ENCODE results near the gene C16orf46.
A peak's percentile ranks its signal among the peaks of the same experiment; 100 is the strongest.
"Not testable (repeated sequence)": the region's sequence is repeated elsewhere in the genome, so short reads cannot be mapped to it uniquely, and the experiment has no call there.

The C16orf46 gene, protein sequence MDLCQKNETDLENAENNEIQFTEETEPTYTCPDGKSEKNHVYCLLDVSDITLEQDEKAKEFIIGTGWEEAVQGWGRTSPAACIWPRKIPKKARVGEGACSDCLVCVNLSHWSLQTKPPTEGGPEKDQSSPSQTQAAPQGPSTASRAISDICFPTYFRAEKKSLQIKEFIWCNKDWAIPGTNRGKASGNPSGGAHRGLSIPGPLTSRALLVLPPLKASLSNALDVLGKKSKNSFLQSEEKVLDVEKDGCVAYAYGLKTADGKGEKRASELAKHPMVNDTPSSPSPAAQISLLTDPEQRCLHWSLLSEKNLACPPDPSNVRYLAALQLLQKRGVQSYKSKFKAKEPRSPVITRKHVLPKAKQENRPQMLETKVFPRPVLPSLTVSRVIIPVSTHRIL

DNA sequence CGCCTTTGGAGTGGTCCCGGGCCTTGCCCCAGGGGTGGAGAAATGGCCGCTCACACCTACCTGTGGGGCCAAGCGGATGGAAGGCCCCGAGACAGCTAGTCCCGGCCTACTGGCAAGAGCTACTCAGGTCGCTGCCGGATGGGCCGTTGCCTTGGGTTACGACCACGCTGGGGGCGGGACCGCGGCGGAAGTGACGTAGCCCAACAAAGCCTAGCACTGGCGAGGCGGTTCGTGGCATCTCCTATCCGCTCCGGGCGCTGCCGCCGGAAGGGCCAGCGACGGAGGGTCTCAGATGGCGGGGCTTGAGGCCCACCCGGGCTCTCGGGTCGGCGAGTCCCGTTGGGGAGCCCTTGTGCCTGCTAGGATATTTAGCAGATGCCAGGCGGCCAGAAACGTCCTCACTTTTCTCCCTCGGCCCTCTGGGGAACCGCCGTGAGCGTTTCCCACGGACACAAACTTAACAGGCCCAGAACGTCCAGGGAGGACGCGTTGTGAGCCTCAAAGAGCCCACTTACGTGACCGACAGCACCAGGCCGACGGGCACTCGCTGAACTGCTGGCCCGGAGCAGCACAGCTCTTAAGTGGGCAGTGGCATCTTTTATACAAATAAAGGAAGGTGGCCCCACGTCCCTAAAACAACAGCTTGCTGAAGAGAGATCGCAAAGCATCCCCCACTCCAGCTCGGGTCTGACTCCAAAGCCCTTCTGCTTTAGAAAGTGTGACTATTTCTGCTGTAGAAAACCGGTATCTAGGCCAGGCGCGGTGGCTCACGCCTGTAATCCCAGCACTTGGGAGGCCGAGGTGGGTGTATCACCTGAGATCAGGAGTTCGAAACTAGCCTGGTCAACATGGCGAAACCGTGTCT is at the start of gene C16orf46:
Gene C16orf46 (minus strand): TSS at position 163 of the 865 bp plus-strand sequence. CDS start 13,283 bp downstream, outside the sequence.
- peak; percentile 92 to 100 (median 98) for DNase-seq

DNA sequence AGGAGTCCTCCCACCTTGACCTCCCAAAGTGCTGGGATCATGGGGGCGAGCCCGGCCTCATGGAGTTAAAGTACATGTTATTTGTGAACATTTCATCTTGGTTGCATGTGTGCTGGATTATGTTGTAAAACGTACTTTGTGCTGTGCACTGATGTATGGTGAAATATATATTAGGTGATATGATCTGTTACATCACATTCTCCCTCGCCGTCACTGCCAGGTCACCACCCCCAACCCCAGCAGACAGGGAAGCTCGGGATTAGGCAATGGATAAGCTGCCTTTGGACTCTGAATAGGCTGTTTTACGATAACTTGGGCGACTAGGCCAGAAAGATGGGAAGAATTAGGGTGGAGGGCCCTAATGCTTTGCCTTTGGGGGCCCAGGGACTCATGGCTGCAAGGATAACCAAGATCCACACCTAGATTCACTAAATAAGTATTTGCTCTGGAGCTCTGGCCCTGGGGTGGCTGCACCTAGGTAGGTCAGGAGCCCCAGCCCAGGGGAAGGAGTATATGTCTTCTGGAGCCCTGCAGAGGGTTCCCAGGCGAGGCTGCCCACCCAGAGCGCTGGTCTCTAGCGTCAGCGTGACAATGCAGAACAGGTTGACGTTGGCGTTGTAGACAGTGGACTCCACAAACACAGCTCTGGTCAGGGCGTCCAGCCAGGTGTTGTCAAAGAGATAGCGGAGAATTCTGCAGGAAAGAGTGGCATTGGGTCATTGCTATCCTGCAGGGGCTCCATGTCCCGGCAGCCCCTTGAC is 46.2 kb upstream of the C16orf46 start:
- DNase-seq: no peak

DNA sequence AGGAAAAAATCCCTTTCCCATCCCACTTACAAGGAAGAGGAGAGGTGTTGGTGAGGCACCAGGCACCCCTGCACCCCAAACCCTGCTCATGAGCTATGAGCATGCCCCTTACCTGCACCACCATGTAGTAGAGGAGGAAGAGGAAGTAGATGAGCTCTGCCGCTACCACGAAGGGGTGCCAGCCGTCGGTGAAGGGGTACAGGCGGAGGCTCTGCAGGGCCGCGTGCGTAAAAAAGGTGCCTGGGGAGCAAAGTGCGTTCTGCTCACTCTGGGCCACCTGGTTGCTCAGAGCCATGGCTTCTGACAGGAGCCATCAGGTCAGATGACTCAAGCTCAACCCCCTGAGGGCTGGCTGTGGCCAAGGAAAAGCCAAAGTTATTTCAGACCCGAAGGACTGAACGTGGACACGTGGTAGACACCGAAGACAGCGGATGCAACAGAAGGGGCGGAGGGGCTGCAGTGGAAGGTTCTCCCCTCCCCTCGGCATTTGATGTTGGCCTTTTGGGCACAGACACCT is 44.5 kb upstream of the C16orf46 start:
- DNase-seq: no peak

DNA sequence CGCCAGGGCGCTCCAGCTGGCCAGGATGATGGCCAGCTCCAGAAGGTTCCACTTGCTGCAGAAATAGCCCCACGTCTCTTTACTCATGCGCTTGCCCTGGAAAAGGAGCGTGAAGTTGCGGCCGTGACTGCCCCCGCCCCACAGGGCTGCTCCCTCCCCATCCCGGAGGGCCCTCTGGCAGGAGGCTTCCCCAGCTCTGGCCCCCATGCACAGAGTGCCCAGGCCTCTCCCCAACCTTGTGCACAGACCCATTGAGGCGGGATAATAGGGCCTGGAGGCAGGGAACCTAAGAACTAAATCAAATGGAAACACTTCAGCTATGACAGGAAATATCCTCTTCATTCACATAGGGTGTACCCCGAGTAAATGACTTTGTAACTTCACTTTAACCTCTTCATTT is 40.4 kb upstream of the C16orf46 start:
- no peak for DNase-seq

DNA sequence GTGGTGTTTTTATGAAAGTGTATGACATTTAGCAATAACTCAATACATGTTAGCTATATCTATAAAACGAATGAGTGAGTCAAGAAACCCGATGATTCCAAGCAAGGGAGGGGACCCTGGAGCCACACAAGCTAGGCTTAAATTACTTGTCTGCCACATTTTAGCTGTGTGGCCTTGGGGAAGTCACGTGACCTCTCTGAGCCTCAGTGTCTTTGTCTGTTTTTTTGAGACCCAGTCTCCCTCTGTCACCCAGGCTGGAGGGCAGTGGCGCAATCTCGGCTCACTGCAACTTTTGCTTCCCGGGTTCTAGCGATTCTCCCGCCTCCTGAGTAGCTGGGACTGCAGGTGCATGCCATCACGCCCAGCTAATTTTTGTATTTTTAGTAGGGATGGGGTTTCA is 39.2 kb upstream of the C16orf46 start:
- DNase-seq: no peak

DNA sequence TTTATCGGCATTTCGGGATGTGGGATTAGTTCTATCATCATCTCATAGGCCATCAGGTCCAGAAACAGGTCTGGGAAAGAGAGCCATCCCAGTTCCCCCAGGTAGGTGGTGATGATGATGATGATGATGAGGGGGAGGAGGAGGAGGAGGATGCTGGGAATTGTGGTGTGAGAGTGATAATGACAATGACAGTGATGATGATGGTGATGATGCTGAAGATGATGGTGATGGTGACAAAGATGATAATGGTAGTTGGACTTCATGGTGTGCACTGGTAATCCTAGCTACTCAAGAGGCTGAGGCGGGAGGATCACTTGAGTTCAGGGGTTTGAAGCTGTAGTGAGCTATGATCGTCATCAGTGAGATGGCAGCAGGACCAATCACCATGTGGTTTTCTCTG is 35.4 kb upstream of the C16orf46 start:
- no peak for DNase-seq

DNA sequence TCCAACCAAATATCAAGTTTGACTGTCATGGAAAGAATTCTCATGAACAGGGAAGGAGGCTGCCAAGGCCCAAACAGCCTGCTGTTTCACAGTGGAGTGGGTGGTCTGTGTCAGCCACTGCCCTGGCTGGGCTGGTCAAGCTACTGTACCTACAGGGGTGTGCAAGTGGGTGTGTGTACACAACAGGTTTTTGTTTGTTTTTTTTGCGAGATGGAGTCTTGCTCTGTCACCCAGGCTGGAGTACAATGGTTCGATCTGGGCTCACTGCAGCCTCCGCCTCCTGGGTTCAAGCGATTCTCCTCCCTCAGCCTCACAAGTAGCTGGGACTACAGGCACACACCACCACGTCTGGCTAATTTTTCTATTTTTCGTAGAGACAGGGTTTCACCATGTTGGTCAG is 32.2 kb upstream of the C16orf46 start:
- DNase-seq: not testable (repeated sequence)

DNA sequence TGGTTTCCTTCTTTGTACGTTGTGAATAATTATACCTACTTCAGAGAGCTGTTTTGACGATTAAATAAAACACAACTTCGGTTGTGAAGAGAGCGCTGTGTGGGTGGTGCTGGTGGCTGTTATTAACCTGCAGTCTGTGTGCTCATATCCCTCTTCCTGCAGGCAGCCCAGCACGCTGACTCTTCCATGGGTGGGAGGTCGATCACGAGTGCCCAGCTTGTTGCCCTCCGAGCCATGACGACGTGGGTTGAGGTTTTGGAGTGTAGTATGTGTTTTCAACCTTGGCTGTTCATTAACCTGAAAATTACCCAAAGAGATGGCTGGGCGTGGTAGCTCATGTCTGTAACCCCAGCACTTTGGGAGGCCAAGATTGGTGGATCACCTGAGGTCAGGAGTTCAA is 30.5 kb upstream of the C16orf46 start:
- DNase-seq: no peak

DNA sequence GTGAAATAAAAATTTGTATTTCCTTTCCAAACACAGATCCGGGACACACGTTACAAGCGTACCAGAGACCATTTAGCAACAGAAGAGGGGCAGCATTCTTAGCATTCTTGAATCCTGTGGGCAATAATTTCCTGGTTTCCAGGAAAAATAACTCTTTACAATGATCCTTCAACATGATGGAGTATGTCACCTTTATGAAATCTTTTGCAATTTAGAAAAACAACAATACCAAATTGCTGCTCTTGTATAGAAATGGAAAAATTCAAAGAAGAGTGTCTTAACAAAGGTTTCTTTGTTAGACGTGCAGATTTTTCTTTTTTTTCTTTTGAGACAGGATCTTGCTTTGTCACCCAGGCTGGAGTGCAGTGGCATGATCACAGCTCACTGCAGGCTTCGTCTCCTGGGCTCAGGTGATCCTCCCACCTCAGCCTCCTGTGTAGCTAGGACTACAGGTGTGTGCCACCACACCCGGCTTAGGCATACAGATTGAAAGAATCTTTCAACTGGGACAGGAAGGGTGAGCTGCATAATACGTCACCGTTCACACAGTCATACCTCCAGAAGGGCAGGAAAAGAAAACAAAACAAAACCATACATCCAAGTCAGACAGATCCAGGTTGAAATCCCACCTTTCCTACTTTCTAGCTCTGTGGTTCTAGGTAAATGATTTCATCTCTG is 29.9 kb upstream of the C16orf46 start:
- no peak for DNase-seq

DNA sequence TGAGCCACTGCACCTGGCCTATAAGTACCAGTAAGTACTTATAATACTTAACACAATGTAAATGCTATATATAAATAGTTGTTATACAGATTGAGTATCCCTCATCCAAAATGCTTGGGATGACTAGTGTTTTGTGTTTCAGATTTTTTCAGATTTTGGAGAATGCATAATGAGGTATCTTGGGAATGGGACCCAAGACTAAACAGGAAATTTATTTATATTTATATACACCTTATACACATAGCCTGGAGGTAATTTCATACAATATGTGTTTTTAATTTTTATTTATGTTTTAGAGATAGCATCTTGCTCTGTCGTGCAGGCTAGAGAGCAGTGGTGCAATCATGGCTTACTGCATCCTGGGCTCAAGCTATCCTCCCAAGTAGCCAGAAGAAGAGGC is 28.9 kb upstream of the C16orf46 start:
- no peak for DNase-seq

DNA sequence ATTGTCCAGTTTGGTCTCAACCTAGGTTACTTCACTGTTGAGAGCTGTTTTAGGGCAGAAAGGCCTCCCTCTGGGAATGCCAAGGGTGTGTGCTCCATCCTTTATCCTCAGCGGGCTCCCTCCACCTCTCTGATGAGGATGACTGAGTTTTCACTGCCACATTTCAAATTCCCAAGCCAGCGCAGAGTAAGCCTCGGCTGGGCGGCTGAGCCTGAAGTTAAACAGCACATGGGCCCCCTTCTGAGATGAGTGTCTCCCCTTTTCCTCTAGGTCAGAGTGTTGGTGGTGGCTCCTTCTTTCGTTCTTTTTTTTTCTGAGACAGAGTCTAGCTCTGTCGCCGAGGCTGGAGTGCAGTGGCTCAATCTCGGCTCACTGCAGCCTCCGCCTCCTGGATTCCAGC is 24.7 kb upstream of the C16orf46 start:
- no peak for DNase-seq

DNA sequence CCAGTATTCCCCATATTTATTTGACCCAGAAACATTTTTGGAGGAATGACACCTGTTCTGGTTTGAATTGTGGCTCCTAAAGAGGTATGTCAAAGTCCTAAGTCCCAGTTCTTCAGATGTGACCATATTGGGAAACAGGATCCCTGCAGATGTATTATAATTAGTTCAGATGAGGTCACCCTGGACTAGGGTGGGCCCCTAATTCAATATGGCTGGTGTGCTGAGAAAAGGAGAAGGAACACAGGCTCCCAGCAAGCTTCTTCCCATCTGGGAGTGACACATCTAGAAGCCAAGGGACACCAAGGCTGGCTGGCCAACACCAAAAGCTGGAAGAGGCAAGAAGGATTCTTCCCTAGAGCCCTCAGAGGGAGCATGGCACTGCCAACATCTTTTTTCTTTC is 22.9 kb upstream of the C16orf46 start:
- DNase-seq: no peak

DNA sequence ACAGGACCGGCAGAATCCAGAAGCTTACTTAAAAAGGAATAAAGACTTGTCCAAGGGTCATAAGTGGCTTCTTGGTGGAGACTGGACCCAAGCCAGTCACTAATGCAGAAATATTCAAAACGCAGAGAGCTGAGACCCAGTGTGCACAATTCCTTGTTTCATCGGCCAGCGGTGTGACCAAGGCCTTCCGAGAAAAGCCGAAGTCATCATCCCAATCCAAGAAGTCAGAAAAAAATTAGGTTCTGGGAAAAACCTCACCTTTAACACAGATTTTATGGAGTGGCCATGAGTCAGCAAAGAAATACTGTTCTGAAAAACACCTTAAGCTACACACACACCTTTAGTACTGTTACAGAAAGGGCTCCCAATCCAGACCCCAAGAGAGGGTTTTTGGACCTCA is 20.2 kb upstream of the C16orf46 start:
- DNase-seq: no peak

DNA sequence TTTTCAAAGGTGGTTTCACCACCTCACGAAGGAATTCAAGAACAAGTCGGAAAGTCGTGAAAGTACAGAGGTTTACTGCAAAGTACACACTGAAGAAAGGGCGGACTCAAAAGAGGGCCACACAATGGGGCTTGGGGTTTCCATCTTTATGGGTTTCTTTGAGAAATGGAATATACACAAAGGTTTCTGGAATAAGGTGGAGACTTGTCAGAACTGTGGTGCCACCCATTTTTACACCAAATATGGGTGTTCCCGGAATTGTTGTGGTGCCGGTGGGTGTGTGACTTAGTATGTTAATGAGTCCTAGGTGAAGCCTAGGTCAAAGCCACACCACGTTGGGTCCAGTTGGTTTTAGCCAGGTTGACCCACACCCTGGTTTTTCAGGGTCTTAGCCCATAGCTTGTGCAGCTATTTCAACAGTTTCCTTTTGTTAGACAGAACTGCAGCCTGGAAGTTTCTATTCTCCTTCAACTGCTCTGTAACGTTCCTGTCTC is 19.7 kb upstream of the C16orf46 start:
- DNase-seq: no peak

DNA sequence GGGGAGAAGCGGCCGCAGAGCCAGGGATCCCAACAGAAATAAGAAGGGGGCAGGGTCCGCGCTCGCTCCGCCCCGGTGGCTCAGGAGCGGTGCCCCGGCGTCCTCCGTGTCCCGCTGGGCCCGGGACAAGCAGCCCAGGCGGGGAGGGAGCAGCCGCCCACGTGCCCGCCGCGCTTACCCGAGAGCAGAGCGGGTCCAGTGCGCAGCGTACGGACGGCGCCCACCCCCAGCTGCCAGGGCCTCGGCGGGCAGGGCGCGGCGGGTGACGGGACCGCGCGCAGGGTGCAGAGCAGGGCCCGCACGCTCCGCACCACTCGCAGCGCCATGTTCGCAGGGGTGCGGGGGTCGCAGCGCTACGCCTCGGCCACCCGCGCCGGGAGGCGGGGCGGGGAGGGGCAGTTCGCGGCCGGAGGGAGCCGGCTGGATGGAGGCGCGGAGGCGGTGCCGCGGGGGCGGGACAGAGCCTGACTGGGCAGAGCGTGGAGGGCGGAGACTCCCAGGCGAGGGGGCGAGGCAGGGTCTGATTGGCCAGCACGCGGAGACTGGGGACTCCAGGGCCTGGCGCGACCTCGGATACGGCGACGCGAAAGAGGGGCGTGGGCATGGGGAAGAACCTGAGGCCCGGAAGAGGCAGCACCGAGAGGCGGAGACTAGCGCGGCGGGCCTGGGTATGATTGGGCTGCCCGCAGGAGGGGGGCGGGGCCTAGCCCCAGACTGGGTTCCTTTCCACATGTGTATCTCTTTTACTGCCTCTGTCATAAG is 19.1 kb upstream of the C16orf46 start, which contains the start of gene GCSH:
Gene GCSH (minus strand): TSS at position 443 of the 762 bp plus-strand sequence. CDS start 117 bp downstream, at position 326.
- DNase-seq: peak; percentile 96 to 98 (median 98)

DNA sequence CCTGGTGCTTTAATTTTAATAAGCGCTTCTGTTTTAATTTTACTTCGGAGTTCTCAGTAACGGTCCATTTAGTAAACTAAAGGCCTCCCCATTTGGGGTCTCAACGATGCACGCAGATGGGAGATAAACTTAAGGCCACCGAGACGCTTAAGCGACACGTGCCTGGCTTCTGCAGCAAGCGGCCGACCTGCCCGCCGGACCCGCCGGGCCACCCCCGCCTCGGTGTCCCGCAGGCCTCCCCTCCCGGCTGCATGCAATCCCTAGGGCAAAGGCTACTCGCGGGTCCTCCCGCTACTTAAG is 18.6 kb upstream of the C16orf46 start:
- no peak for DNase-seq

DNA sequence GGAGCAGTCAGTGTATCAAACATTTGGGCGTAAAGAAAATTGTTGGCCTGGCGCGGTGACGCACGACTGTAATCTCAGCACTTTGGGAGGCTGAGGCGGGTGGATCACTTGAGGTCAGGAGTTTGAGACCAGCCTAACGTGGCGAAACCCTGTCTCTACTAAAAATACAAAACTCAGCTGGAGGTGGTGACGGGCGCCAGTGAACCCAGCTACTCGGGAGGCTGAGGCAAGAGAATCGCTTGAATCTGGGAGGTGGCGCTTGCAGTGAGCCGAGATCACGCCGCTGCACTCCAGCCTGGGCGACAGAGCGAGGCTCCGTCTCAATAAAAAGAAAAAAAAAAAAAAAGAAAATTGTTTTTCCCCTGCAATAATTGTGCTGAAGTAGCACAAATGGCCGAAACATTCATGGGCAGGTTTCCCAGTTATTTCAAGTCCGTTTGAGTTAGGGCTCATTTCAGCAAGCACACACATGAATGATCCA is 17.8 kb upstream of the C16orf46 start:
- no peak for DNase-seq

DNA sequence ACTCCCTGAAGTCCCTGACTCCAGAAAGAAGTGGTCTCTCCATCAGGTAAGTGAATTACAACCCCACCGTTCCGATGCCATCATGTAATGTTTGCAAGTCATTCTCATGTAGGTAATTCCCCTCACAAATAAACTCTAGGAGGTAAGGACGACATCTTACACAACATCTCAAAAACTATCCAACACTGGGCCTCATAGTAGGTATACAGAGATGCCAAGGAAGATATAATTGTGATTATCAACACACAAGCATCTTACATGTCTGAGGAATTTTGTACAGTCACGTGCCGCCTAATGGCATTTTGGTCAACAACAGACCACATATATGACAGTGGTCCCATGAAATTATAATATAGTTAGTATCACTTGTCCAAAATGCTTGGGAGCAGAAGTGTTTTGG is 11.8 kb upstream of the C16orf46 start:
- no peak for DNase-seq

DNA sequence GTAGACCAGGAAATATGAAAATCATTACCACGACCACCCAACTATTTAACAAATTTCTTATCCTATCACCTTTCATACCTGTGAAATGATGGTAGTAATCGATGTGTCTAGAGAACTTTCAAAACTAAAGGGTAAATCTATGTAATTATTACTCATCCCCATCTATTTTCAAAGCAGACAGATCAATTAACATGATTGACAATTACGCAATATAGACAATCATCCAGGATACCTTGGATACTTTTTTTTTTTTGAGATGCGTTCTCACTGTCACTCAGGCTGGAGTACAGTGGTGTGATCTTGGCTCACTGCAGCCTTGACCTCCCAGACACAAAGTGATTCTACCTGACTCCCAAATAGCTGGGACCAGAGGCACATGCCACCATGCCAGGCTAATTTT is 4.0 kb upstream of the C16orf46 start:
- DNase-seq: no peak

DNA sequence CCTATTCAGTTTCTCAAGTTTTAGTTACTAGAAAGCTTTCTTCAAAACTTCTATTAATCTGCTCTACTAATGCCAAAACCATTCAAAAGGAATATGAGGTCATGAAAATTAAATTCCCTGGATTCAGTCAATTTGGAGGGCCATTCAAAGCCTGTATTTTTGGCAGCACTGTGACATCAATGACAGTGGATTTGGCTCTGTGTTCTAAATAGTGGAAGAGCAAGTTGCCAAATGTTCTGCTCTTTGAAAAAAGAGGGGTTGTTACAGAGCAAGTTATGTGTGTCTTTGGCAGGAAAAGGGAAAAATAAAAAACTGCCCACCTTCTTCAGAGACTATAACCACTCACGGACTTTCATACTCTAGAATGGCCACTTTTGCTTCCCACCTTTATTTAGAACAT is 3.2 kb upstream of the C16orf46 start:
- no peak for DNase-seq

DNA sequence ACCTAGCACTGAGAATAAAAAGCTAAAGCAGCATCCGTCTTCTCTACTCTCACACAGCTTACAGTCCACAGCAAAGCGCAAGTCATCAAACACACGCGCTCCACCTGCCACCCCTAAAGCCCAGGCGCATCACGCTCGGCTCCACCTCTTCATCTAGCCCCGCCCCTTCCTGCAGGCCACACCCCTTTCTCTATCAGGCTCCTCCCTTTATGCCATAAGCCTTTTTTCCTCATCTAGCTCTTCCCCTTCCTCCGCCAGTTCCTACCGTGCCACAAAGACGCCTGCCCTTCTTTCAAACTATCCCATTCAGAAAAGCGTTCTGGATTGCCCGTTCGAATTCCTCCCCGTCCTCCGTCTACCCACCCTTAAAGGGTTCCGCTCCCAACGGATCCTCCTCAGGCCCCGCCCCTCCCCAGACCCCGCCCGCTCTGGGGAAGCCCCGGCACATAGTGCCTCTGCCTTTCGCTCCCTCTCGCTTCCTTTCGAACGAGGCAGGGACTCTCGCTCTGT is 417 bp downstream of the C16orf46 start:
- peak; percentile 92 to 100 (median 98) for DNase-seq

Data from stimulated activated naive CD4-positive, alpha-beta T cell (primary cell).